IMR-90 (cell line): ENCODE data around the gene CH25H. TPM values are rescaled to one million over a fixed set of nuclear protein-coding genes. Genes with fewer than 3 reads are reported as not detected.

Experiments
- ATAC-seq: fragments of 200-7000 bp; cut with Tn5 transposase; 2 replicates; pipeline ENCODE4 v1.9.1; 2020; ENCODE audit warnings: low read depth, mild to moderate bottlenecking, moderate library complexity
- BruUV-seq: library from RNA; stranded (reverse); fragments of 400-500 nt; replicated peaks from 2 replicates; lab custom pipeline; 2021; lab: Mats Ljungman, UMichigan
- CTCF ChIA-PET: fragments of 300-600 bp; formaldehyde crosslinking; extraction: SDS; loops from one replicate; lab custom pipeline; 2021; ENCODE audit warnings: antibody characterized with exemption; lab: Yijun Ruan, JAX
- POLR2A ChIA-PET: fragments of 300-600 bp; sonication (Branson Sonifier 250); formaldehyde crosslinking; loops from one replicate; lab custom pipeline; 2022; ENCODE audit warnings: antibody characterized with exemption; ENCODE audit not compliant: unreplicated experiment; lab: Charles Lee
- DNase-seq: peaks from one replicate; pipeline ENCODE4 v3.0.0; 2013
- H2AFZ ChIP-seq: replicated peaks from 2 replicates; pipeline ENCODE3; 2013; ENCODE audit warnings: low read length, mild to moderate bottlenecking; ENCODE audit not compliant: poor library complexity
- H2AK5ac ChIP-seq: 2 replicates; pipeline ENCODE4 v1.6.1; 2013; ENCODE audit warnings: low read depth, low read length, inconsistent platforms
- H2AK9ac ChIP-seq: replicated peaks from 2 replicates; pipeline ENCODE3; 2013; ENCODE audit warnings: mild to moderate bottlenecking, low read depth, low read length, moderate library complexity; ENCODE audit not compliant: poor library complexity
- H2BK120ac ChIP-seq: 2 replicates; pipeline ENCODE4 v1.6.1; 2013; ENCODE audit warnings: low read depth, low read length, inconsistent platforms
- H2BK15ac ChIP-seq: 3 replicates; pipeline ENCODE4 v1.6.1; 2013; ENCODE audit warnings: low read depth, low read length, inconsistent platforms
- H2BK20ac ChIP-seq: 2 replicates; pipeline ENCODE4 v1.6.1; 2013; ENCODE audit warnings: low read depth, mild to moderate bottlenecking, inconsistent platforms, low read length, moderate library complexity
- H2BK5ac ChIP-seq: 2 replicates; pipeline ENCODE4 v1.6.1; 2013; ENCODE audit warnings: mild to moderate bottlenecking, low read depth, low read length, inconsistent platforms; ENCODE audit not compliant: poor library complexity, severe bottlenecking
- H3K14ac ChIP-seq: replicated peaks from 2 replicates; pipeline ENCODE4 v1.6.1; 2013; ENCODE audit warnings: low read depth, low read length, inconsistent platforms
- H3K18ac ChIP-seq: 2 replicates; pipeline ENCODE4 v1.6.1; 2013; ENCODE audit warnings: low read depth, low read length, control low read depth
- H3K23ac ChIP-seq: 2 replicates; pipeline ENCODE4 v1.6.1; 2013; ENCODE audit warnings: low read depth, low read length, inconsistent platforms
- H3K27ac ChIP-seq: 2 replicates; pipeline ENCODE4 v1.5.1; 2013; ENCODE audit warnings: mild to moderate bottlenecking, control low read depth, low read length; ENCODE audit not compliant: insufficient read depth
- H3K27me3 ChIP-seq: 2 replicates; pipeline ENCODE4 v1.6.1; 2013; ENCODE audit warnings: low read length; ENCODE audit not compliant: control insufficient read depth, insufficient read depth
- H3K36me3 ChIP-seq: 2 replicates; pipeline ENCODE4 v1.6.1; 2013; ENCODE audit warnings: low read length, mixed read lengths; ENCODE audit not compliant: control insufficient read depth, insufficient read depth
- H3K4ac ChIP-seq: 2 replicates; pipeline ENCODE4 v1.6.1; 2013; ENCODE audit warnings: low read depth, low read length, inconsistent platforms
- H3K4me1 ChIP-seq: 2 replicates; pipeline ENCODE4 v1.6.1; 2013; ENCODE audit warnings: low read length, mixed read lengths; ENCODE audit not compliant: control insufficient read depth, insufficient read depth
- H3K4me2 ChIP-seq: 2 replicates; pipeline ENCODE4 v1.6.1; 2013; ENCODE audit warnings: low read depth, mild to moderate bottlenecking, control low read depth, low read length, moderate library complexity
- H3K4me3 ChIP-seq: 2 replicates; pipeline ENCODE4 v1.5.1; 2013; ENCODE audit warnings: low read depth, mild to moderate bottlenecking, control low read depth, low read length, moderate library complexity; ENCODE audit not compliant: insufficient read depth
- H3K56ac ChIP-seq: 2 replicates; pipeline ENCODE4 v1.6.1; 2013; ENCODE audit warnings: low read length, inconsistent platforms; ENCODE audit not compliant: insufficient read depth; ENCODE audit errors: extremely low read depth
- H3K79me1 ChIP-seq, 2 experiments: 2 replicates each; pipeline ENCODE4 v1.6.1; 2013; ENCODE audit warnings: low read length in 2 of 2, inconsistent platforms in 1 of 2, low read depth in 1 of 2
- H3K9ac ChIP-seq: 2 replicates; pipeline ENCODE4 v1.6.1; 2013; ENCODE audit warnings: low read depth, low read length, control low read depth
- H3K9me1 ChIP-seq: 2 replicates; pipeline ENCODE4 v1.6.1; 2013; ENCODE audit warnings: low read length, inconsistent platforms; ENCODE audit not compliant: insufficient read depth
- H3K9me3 ChIP-seq: 2 replicates; pipeline ENCODE4 v1.6.1; 2013; ENCODE audit warnings: low read length; ENCODE audit not compliant: control insufficient read depth, insufficient read depth
- H4K20me1 ChIP-seq: 2 replicates; pipeline ENCODE4 v1.6.1; 2013; ENCODE audit warnings: low read length, inconsistent platforms; ENCODE audit not compliant: insufficient read depth
- H4K5ac ChIP-seq: 2 replicates; pipeline ENCODE4 v1.6.1; 2013; ENCODE audit warnings: mild to moderate bottlenecking, low read depth, low read length, control low read depth
- H4K8ac ChIP-seq, 2 experiments: 2 replicates each; pipeline ENCODE4 v1.6.1; 2013; ENCODE audit warnings: low read depth in 2 of 2, low read length in 2 of 2, control low read depth in 1 of 2, inconsistent platforms in 1 of 2
- H4K91ac ChIP-seq: 2 replicates; pipeline ENCODE4 v1.6.1; 2013; ENCODE audit warnings: low read depth, low read length, inconsistent platforms; ENCODE audit not compliant: insufficient read depth
- MAFK ChIP-seq: IDR thresholded peaks from 2 replicates; pipeline ENCODE4 v1.6.1; 2012; ENCODE audit warnings: low read depth, low read length, improper control_type of control experiment
- MXI1 ChIP-seq: IDR thresholded peaks from 2 replicates; pipeline ENCODE4 v1.6.1; 2012; ENCODE audit warnings: low read depth, mild to moderate bottlenecking, low read length, moderate library complexity, borderline replicate concordance
- RFX5 ChIP-seq: IDR thresholded peaks from 2 replicates; pipeline ENCODE4 v1.8.0; 2012; ENCODE audit warnings: low read depth, mild to moderate bottlenecking, low read length, moderate library complexity
- WGBS, 2 experiments: methylation state at CpG; one replicate each; pipeline versions ENCODE4 v1.1.5 to v1.1.7; 2013; ENCODE audit warnings: missing lambda C conversion rate in 2 of 2; ENCODE audit not compliant: insufficient read length in 1 of 2; ENCODE audit errors: extremely low coverage in 2 of 2; 5-methylcytosine and 5-hydroxymethylcytosine counted together
- dilution Hi-C: fragments of 300-500 bp; cut with HindIII; formaldehyde crosslinking; loops from one replicate; pipeline ENCODE4 v1.14.3; 2018; ENCODE audit warnings: low sequenced_read_pairs; ENCODE audit not compliant: unreplicated experiment
- in situ Hi-C: fragments of 300-500 bp; cut with MboI; formaldehyde crosslinking; loops from 3 replicates; pipeline ENCODE4 v1.14.3; 2019; ENCODE audit warnings: low sequenced_read_pairs, inconsistent platforms, mixed read lengths
- intact Hi-C: fragments of 100-400 bp; cut with micrococcal nuclease; formaldehyde crosslinking; loops from 2 replicates; pipeline ENCODE4 v1.10.0; 2022
- polyA plus RNA-seq, 3 experiments: library from polyadenylated mRNA; depleted of rRNA; stranded (reverse); fragments of >200 nt; gene quantifications; 2 replicates each; pipeline ENCODE4 v1.2.3, GENCODE V29; 2012; ENCODE audit warnings: low replicate concordance in 1 of 3
- total RNA-seq: library from RNA; depleted of rRNA; stranded (reverse); fragments of >200 nt; gene quantifications from 2 replicates; pipeline ENCODE4 v1.2.3, GENCODE V29; 2012
- TF ChIP-seq, protein P1 (sequence below): conservative IDR thresholded peaks from 2 replicates; pipeline ENCODE4 v1.5.1; 2012; ENCODE audit warnings: mild to moderate bottlenecking, low read depth, low read length, improper control_type of control experiment

Gene CH25H
- total and polyA plus RNA-seq, 2 of the 4 experiments (the other 2 are of a cell fraction), result 0.12 to 0.18 TPM

DNA sequence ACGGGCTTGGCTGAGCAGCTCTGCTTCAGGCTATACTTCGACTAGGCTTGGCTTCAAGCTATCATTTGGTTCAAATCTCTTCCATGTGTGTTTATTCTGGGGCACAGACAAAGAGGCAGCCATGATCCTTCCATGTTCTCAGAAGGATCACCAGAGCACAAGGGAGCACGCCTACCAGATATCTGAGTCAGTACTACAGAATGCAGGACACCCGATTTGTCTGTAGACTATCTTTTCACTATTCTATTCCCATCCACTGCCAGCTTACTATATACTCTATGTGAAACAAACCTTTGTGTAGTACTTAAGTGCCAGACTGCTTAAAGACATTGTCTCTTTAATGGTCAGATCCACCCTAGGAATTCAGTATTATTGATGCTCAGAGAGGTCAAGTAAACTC is 35.1 kb downstream of the CH25H start:
- ATAC-seq, result peak; percentile 28; the same call in 1 of the 2 replicates

More for the DNA sequence above, 35.1 kb downstream of the CH25H start:
- peak overlapping the region; percentile 18; the same call in 1 of the 2 replicates for H2AK5ac ChIP-seq
- CTCF ChIA-PET, result no interaction called here
- no peak overlapping the region; a peak in 1 of 4 replicates for H4K8ac ChIP-seq
- POLR2A ChIA-PET, result no interaction called here
- H3K14ac ChIP-seq, result peak overlapping the region; percentile 27; the same call in 1 of the 2 replicates
- H3K9ac ChIP-seq, result no peak overlapping the region
- intact Hi-C loops (no loop called here), in situ Hi-C loops (no loop called here), dilution Hi-C loops (no loop called here)
- peak; percentile 24 for DNase-seq
- 0 out of 2 replicates have a peak, but pooled peaks cover 1% of the 10 kb centered on the region for H3K27me3 ChIP-seq
- no peak overlapping the region for H3K4me2 ChIP-seq
- BruUV-seq, result no TSS peak
- 100% methylated on average over 1 of the region's 4 CpGs; no CpG with 5 or more reads in 1 of the 2 experiments for WGBS, 2 experiments
- H2BK5ac ChIP-seq, result no peak overlapping the region
- no peak overlapping the region for H2BK20ac ChIP-seq
- no peaks in the 10 kb centered on the region for H4K20me1 ChIP-seq
- H2AFZ ChIP-seq, result no peak overlapping the region
- H3K23ac ChIP-seq, result no peak overlapping the region
- H3K4ac ChIP-seq, result no peak overlapping the region
- no peaks in the 10 kb centered on the region for H3K9me3 ChIP-seq
- H4K91ac ChIP-seq, result no peak overlapping the region
- no peaks in the 10 kb centered on the region for H3K36me3 ChIP-seq
- H2BK120ac ChIP-seq, result no peak overlapping the region
- no peaks in the 10 kb centered on the region for H3K79me1 ChIP-seq
- no peaks in the 10 kb centered on the region for H3K9me1 ChIP-seq
- H3K27ac ChIP-seq, result no peak overlapping the region
- H4K5ac ChIP-seq, result no peak overlapping the region
- no peak overlapping the region for H3K18ac ChIP-seq
- no peak overlapping the region for H3K4me3 ChIP-seq
- TF ChIP-seq, protein P1, sequence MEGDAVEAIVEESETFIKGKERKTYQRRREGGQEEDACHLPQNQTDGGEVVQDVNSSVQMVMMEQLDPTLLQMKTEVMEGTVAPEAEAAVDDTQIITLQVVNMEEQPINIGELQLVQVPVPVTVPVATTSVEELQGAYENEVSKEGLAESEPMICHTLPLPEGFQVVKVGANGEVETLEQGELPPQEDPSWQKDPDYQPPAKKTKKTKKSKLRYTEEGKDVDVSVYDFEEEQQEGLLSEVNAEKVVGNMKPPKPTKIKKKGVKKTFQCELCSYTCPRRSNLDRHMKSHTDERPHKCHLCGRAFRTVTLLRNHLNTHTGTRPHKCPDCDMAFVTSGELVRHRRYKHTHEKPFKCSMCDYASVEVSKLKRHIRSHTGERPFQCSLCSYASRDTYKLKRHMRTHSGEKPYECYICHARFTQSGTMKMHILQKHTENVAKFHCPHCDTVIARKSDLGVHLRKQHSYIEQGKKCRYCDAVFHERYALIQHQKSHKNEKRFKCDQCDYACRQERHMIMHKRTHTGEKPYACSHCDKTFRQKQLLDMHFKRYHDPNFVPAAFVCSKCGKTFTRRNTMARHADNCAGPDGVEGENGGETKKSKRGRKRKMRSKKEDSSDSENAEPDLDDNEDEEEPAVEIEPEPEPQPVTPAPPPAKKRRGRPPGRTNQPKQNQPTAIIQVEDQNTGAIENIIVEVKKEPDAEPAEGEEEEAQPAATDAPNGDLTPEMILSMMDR, result no peak
- TF ChIP-seq RFX5 (no peak), MAFK (no peak), MXI1 (no peak)
- peaks cover 2% of the 10 kb centered on the region for H3K4me1 ChIP-seq
- H2AK9ac ChIP-seq, result no peak overlapping the region
- H2BK15ac ChIP-seq, result peak overlapping the region; percentile 4; the same call in 1 of the 3 replicates
- H3K56ac ChIP-seq, result no peak overlapping the region
